B cell (primary cell): Measurements from ENCODE around the gene ATN1. TPM values are rescaled to one million over a fixed set of nuclear protein-coding genes. Genes with fewer than 3 reads are reported as not detected.
A peak's percentile ranks its signal among the peaks of the same experiment; 100 is the strongest.

Experiments
- ATAC-seq: fragments of 200-7000 bp; cut with Tn5 transposase; one replicate; pipeline ENCODE4 v1.10.0; 2021; ENCODE audit warnings: low read depth, mild to moderate bottlenecking, moderate number of reproducible peaks, moderate library complexity
- CTCF ChIA-PET: fragments of 350-600 bp; sonication (Branson Sonifier 250); formaldehyde crosslinking; loops from one replicate; lab custom pipeline; 2021; ENCODE audit warnings: antibody characterized with exemption, inconsistent platforms; lab: Charles Lee
- POLR2A ChIA-PET: fragments of 350-600 bp; sonication (Branson Sonifier 250); formaldehyde crosslinking; loops from one replicate; lab custom pipeline; 2021; ENCODE audit warnings: antibody characterized with exemption; lab: Charles Lee
- DNase-seq: peaks from one replicate; pipeline ENCODE4 v3.0.0; 2013
- H2AFZ ChIP-seq: 2 replicates; pipeline ENCODE4 v1.6.1; 2012; ENCODE audit warnings: mild to moderate bottlenecking, low read depth, low read length; ENCODE audit not compliant: insufficient read depth, poor library complexity, severe bottlenecking
- H3K27ac ChIP-seq, 2 donors: 1 replicate in 1 of 2; 2 replicates in 1 of 2; pipeline ENCODE4 v1.5.1; 2012 to 2013; ENCODE audit warnings: low read length in 2 of 2, mild to moderate bottlenecking in 2 of 2, moderate library complexity in 1 of 2
- H3K27me3 ChIP-seq, 4 experiments: fragments of 200-600 bp in 1 of 4; sonication (generic) in 1 of 4; replicated peaks in 1 of 4; 1 replicate in 2 of 4; 2 replicates in 2 of 4; pipeline versions ENCODE4 v1.6.1 to v1.7.0; 2013 to 2016; ENCODE audit warnings: low read length in 3 of 4, mild to moderate bottlenecking in 2 of 4, mixed read lengths in 1 of 4, moderate library complexity in 1 of 4; ENCODE audit not compliant: insufficient read depth in 4 of 4, control insufficient read depth in 3 of 4; ENCODE audit errors: control extremely low read depth in 1 of 4
- H3K36me3 ChIP-seq, 2 experiments: replicated peaks in 1 of 2; 1 replicate in 1 of 2; 2 replicates in 1 of 2; pipeline versions ENCODE4 v1.6.1 to v1.7.1; 2013; ENCODE audit warnings: low read length in 1 of 2; ENCODE audit not compliant: insufficient read depth in 2 of 2, control insufficient read depth in 1 of 2; ENCODE audit errors: control extremely low read depth in 1 of 2, extremely low read depth in 1 of 2
- H3K4me1 ChIP-seq, 2 donors: fragments of 200-600 bp in 1 of 2; sonication (generic) in 1 of 2; 1 replicate in 1 of 2; 2 replicates in 1 of 2; pipeline versions ENCODE4 v1.5.1 to v1.6.1; 2013 to 2017; ENCODE audit warnings: low read length in 2 of 2; ENCODE audit not compliant: control insufficient read depth in 2 of 2, insufficient read depth in 2 of 2
- H3K4me2 ChIP-seq: replicated peaks from 2 replicates; pipeline ENCODE3; 2012; ENCODE audit warnings: mild to moderate bottlenecking, low read depth, low read length; ENCODE audit not compliant: poor library complexity, severe bottlenecking
- H3K4me3 ChIP-seq, 5 experiments: fragments of 200-600 bp in 1 of 5; sonication (generic) in 1 of 5; 1 replicate in 3 of 5; 2 replicates in 2 of 5; pipeline versions ENCODE4 v1.5.1 to v1.7.0; 2011 to 2016; ENCODE audit warnings: low read length in 4 of 5, mild to moderate bottlenecking in 4 of 5, low read depth in 2 of 5, control low read depth in 1 of 5, moderate library complexity in 1 of 5; ENCODE audit not compliant: insufficient read depth in 1 of 5; ENCODE audit errors: control extremely low read depth in 1 of 5, extremely low read depth in 1 of 5
- H3K79me2 ChIP-seq: fragments of 200-600 bp; sonication (generic); one replicate; pipeline ENCODE4 v1.6.0; 2016; ENCODE audit warnings: low read length; ENCODE audit not compliant: control insufficient read depth, insufficient read depth
- H3K9ac ChIP-seq: fragments of 200-600 bp; sonication (generic); 2 replicates; pipeline ENCODE4 v1.6.1; 2017; ENCODE audit warnings: mild to moderate bottlenecking, low read length, moderate library complexity
- H3K9me3 ChIP-seq, 3 donors: one replicate each; pipeline versions ENCODE4 v1.6.1 to v1.7.1; 2013; ENCODE audit warnings: low read length in 2 of 3; ENCODE audit not compliant: control insufficient read depth in 2 of 3, insufficient read depth in 1 of 3; ENCODE audit errors: control extremely low read depth in 1 of 3
- H4K20me1 ChIP-seq: 2 replicates; pipeline ENCODE4 v1.6.0; 2012; ENCODE audit warnings: mild to moderate bottlenecking, low read length; ENCODE audit not compliant: insufficient read depth, control insufficient read depth, poor library complexity, severe bottlenecking
- H3K27ac Mint-ChIP-seq: one replicate; pipeline ENCODE4 v1.8.0; 2021; ENCODE audit warnings: mixed read lengths
- H3K27me3 Mint-ChIP-seq: one replicate; pipeline ENCODE4 v1.8.0; 2021; ENCODE audit warnings: mixed read lengths
- H3K4me1 Mint-ChIP-seq: one replicate; pipeline ENCODE4 v1.8.0; 2021; ENCODE audit warnings: mixed read lengths
- H3K4me3 Mint-ChIP-seq: one replicate; pipeline ENCODE4 v1.8.0; 2021; ENCODE audit warnings: mixed read lengths
- H3K9me3 Mint-ChIP-seq: one replicate; pipeline ENCODE4 v1.8.0; 2022; ENCODE audit warnings: mixed read lengths; ENCODE audit not compliant: insufficient read depth
- CTCF ChIP-seq: fragments of 200-600 bp; IDR thresholded peaks from one replicate; pipeline ENCODE4 v1.8.0; 2022; ENCODE audit warnings: antibody characterized with exemption, mild to moderate bottlenecking
- EZH2 ChIP-seq: IDR thresholded peaks from 2 replicates; pipeline ENCODE4 v1.6.1; 2012; ENCODE audit warnings: borderline replicate concordance, low read depth, mild to moderate bottlenecking, moderate library complexity, low read length; ENCODE audit not compliant: insufficient read depth, poor library complexity, severe bottlenecking
- WGBS: methylation state at CpG from one replicate; pipeline ENCODE4 v1.1.5; 2013; ENCODE audit warnings: missing lambda C conversion rate; ENCODE audit not compliant: insufficient coverage; 5-methylcytosine and 5-hydroxymethylcytosine counted together
- intact Hi-C: fragments of 100-400 bp; cut with micrococcal nuclease; formaldehyde crosslinking; loops from one replicate; pipeline ENCODE4 v1.10.0; 2022
- polyA plus RNA-seq: library from polyadenylated mRNA; depleted of rRNA; stranded (reverse); fragments of >200 nt; gene quantifications from 2 replicates; pipeline ENCODE4 v1.2.3, GENCODE V29; 2012
- total RNA-seq, 2 donors: library from RNA; stranded (reverse); fragments of 120-200 nt in 1 of 2; gene quantifications; 1 replicate in 1 of 2; 2 replicates in 1 of 2; pipeline versions ENCODE4 v1.2.3 to v1.2.4, GENCODE V29; 2013 to 2022

Gene ATN1
- total and polyA plus RNA-seq, 2 donors (not counting 1 experiment from before 2014, with no cell fraction given) = 21.0 to 50.8 TPM

- H3K79me2 ChIP-seq = peaks cover 54% of the 10 kb centered on the region
- no peaks in the 10 kb centered on the region for H3K9me3 ChIP-seq
- Mint-ChIP-seq H3K27me3 (no peaks in the 10 kb centered on the region), H3K4me3 (peak overlapping the region; percentile 57), H3K9me3 (no peaks in the 10 kb centered on the region), H3K27ac (peak overlapping the region; percentile 84), H3K4me1 (peaks cover 85% of the 10 kb centered on the region)
- H3K4me1 ChIP-seq = peaks cover 66 to 76% of the 10 kb centered on the region in 2 donors
- peaks cover 30% of the 10 kb centered on the region for H4K20me1 ChIP-seq
- peak overlapping the region; percentile 38 for H3K9ac ChIP-seq
- CTCF ChIA-PET = interaction anchor here (0.7 to 16.6 kb wide), 9 partner anchors 9 to 144 kb away, joined by 3 to 944 read pairs (median 5); partner anchors contain the start of gene SPSB2
- intact Hi-C loops = loop anchor here (10.0 kb wide), 1 partner anchor 314 kb away; the partner anchor contains the start of gene LPAR5
- POLR2A ChIA-PET = interaction anchor here (0.7 to 18.5 kb wide), 6 partner anchors 5 to 260 kb away, joined by 3 to 662 read pairs (median 6); partner anchors contain the start of genes C12orf57, PTPN6, RNU7-1 and ZNF384
- TF ChIP-seq EZH2 = no peak
- TF ChIP-seq CTCF = peak; percentile 39
- peaks cover 0 to 29% of the 10 kb centered on the region in 2 experiments for H3K36me3 ChIP-seq
- H3K27me3 ChIP-seq = no peaks in the 10 kb centered on the region
- ATAC-seq = peak; percentile 0
- peak overlapping the region; percentile 84 to 99 for H3K27ac ChIP-seq
- peak overlapping the region; percentile 67 for H2AFZ ChIP-seq
- peak overlapping the region in 4 of 5 experiments; percentile 1 to 41 (median 9) for H3K4me3 ChIP-seq
- H3K4me2 ChIP-seq = peak overlapping the region; percentile 62
- WGBS = 87% methylated on average over 6 of the region's 15 CpGs
- peak; percentile 64 for DNase-seq
Observed at GRCh38 chr12:6948873-6949594, 21.3 kb downstream of the ATN1 start.

GRCh38 chr12:6950401-6950801 lies 22.6 kb downstream of the ATN1 start:
- Mint-ChIP-seq H3K9me3 (no peaks in the 10 kb centered on the region), H3K4me1 (peaks cover 86% of the 10 kb centered on the region), H3K27ac (peak overlapping the region; percentile 98), H3K4me3 (peak overlapping the region; percentile 98), H3K27me3 (no peaks in the 10 kb centered on the region)
- peak overlapping the region; percentile 92 for H3K4me2 ChIP-seq
- peak overlapping the region; percentile 53 for H2AFZ ChIP-seq
- peak overlapping the region; percentile 84 to 99 for H3K27ac ChIP-seq
- peak; percentile 45 for DNase-seq
- CTCF ChIA-PET = interaction anchor here (1.1 to 16.6 kb wide), 6 partner anchors 7 to 81 kb away, joined by 3 to 944 read pairs (median 6); partner anchors contain the start of genes C12orf57, RNU7-1 and SPSB2
- TF ChIP-seq EZH2 = no peak
- TF ChIP-seq CTCF = peak; percentile 31
- peaks cover 64% of the 10 kb centered on the region for H3K79me2 ChIP-seq
- POLR2A ChIA-PET = interaction anchor here (0.6 to 18.5 kb wide), 5 partner anchors 6 to 287 kb away, joined by 3 to 662 read pairs (median 10); partner anchors contain the start of genes C12orf57, LPCAT3, PTPN6 and RNU7-1
- H3K9ac ChIP-seq = peak overlapping the region; percentile 95
- no peaks in the 10 kb centered on the region for H3K27me3 ChIP-seq
- H3K36me3 ChIP-seq = peaks cover 0 to 39% of the 10 kb centered on the region in 2 experiments
- H4K20me1 ChIP-seq = peaks cover 44% of the 10 kb centered on the region
- ATAC-seq = no peak
- peaks cover 71 to 76% of the 10 kb centered on the region in 2 donors for H3K4me1 ChIP-seq
- intact Hi-C loops = no loop called here
- no peaks in the 10 kb centered on the region for H3K9me3 ChIP-seq
- H3K4me3 ChIP-seq = peak overlapping the region in 4 of 5 experiments; percentile 88 to 98 (median 95)
- no CpG with 5 or more reads among the region's 1 CpG for WGBS
